Activated T-cell treated with anti-CD3 and anti-CD28 coated beads for 1 hour (primary cell): ENCODE measurements around the gene CCL8.

ENCODE experiments used
- DNase-seq: peaks from one replicate; pipeline ENCODE4 v3.0.0-alpha.2; 2020; ENCODE audit warnings: low read depth

The CCL8 gene

GRCh38 chr17:34367486-34368195, 48.4 kb downstream of the CCL8 start:
- DNase-seq: no peak

GRCh38 chr17:34368196-34368945, 49.1 kb downstream of the CCL8 start:
- no peak for DNase-seq

DNA sequence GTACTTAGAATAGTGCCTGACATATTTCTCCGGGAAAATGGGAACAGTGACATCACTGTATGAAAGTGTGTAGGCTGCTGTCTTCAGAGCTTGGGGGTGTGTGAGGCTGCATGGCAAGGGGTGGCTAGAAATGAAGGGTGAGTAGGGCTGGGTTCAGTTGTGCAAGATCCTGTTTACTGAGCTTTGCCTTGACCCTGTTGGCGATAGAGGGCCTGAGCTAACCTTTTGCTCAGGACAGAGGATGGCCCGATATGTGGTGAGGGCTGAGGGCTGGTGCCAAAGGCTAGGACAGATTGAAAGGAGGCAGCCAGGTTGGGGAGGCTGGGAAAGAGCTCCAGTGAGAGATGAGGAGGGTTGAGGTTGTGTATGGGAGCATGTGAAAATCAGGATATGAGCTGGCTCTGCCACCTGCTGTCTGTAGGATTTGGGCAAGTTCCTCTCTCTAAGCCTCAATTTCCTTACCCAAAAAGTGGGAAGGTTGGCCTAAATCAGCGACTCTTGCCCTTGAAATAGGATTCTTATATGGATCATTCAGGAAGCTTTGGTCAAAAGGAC, 49.8 kb downstream of the CCL8 start:
- DNase-seq: no peak

DNA sequence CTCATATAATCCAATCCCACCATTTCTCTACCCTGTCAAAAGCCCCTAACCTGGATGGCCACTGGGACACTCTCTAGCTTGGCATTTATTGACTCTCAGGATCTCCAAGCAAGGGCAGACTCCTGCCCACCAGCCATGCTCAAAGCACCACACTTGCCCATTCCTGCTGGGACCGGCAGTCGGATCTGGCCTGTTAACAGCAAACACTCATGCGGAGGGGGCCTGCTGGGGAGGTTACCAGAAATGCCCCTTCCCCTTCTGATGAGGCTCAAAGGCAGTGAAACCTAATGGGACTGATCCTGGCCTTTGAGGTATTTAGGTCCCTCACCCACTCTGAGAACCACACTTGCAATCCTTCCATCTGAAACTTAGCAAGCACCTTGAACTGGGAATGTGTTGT, 50.3 kb downstream of the CCL8 start:
- no peak for DNase-seq

GRCh38 chr17:34370376-34370996, 51.3 kb downstream of the CCL8 start:
- DNase-seq: no peak

DNA sequence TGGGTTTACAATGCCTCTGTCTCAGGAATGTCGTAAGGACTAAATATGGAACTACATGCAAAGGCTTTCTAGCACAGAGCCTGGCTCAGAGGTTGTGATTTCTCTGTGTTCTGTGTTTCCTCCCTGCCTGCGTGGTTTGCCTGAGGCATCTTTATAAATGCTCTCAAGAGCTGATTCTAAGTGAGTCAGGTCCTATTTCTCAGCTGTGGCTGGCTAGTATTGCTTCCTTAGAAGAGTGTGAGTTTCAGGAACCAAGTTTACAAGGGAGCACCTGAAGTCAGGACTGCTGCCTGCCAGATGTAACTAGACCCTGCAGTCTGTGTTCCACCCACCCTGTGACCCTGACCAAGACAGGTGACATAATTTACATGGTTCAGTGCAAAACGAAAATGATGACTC, 51.8 kb downstream of the CCL8 start:
- DNase-seq: no peak
